ENCODE results near the gene MRAS.
A peak's percentile ranks its signal among the peaks of the same experiment; 100 is the strongest.

Gene MRAS

GRCh38 chr3:138384531-138384930, 36.2 kb downstream of the MRAS start:
- TF ChIP-seq, protein P1, sequence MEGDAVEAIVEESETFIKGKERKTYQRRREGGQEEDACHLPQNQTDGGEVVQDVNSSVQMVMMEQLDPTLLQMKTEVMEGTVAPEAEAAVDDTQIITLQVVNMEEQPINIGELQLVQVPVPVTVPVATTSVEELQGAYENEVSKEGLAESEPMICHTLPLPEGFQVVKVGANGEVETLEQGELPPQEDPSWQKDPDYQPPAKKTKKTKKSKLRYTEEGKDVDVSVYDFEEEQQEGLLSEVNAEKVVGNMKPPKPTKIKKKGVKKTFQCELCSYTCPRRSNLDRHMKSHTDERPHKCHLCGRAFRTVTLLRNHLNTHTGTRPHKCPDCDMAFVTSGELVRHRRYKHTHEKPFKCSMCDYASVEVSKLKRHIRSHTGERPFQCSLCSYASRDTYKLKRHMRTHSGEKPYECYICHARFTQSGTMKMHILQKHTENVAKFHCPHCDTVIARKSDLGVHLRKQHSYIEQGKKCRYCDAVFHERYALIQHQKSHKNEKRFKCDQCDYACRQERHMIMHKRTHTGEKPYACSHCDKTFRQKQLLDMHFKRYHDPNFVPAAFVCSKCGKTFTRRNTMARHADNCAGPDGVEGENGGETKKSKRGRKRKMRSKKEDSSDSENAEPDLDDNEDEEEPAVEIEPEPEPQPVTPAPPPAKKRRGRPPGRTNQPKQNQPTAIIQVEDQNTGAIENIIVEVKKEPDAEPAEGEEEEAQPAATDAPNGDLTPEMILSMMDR (IDR thresholded peaks at IDR 0.05; ENCODE audit: low read depth, low read length) = no peak
- DNase-seq (ENCODE audit: low read depth in 2 of 2) = no peak
- H3K4me3 ChIP-seq (replicated peaks in 1 of 2; ENCODE audit: low read depth in 2 of 2, low read length in 2 of 2) = no peak overlapping the region

- TF ChIP-seq, protein P1 (IDR thresholded peaks at IDR 0.05; ENCODE audit: low read depth, low read length) = no peak
- no peak for DNase-seq (ENCODE audit: low read depth in 2 of 2)
- no peak overlapping the region for H3K4me3 ChIP-seq (replicated peaks in 1 of 2; ENCODE audit: low read depth in 2 of 2, low read length in 2 of 2)
These were observed 36.6 kb downstream of the MRAS start for GRCh38 chr3:138384976-138385375.

- TF ChIP-seq, protein P1 (IDR thresholded peaks at IDR 0.05; ENCODE audit: low read depth, low read length) = no peak
- DNase-seq (ENCODE audit: low read depth in 2 of 2) = peak in 1 of 2 donors; percentile 34
- H3K4me3 ChIP-seq (replicated peaks in 1 of 2; ENCODE audit: low read depth in 2 of 2, low read length in 2 of 2) = no peak overlapping the region
These were observed 40.8 kb downstream of the MRAS start for GRCh38 chr3:138389144-138389601.

GRCh38 chr3:138389841-138390581, 41.6 kb downstream of the MRAS start:
- H3K4me3 ChIP-seq (replicated peaks in 1 of 2; ENCODE audit: low read depth in 2 of 2, low read length in 2 of 2) = no peak overlapping the region
- peak; percentile 91 to 94 for DNase-seq (ENCODE audit: low read depth in 2 of 2)
- TF ChIP-seq, protein P1 (IDR thresholded peaks at IDR 0.05; ENCODE audit: low read depth, low read length) = no peak

- DNase-seq (ENCODE audit: low read depth in 2 of 2) = no peak
- no peak overlapping the region for H3K4me3 ChIP-seq (replicated peaks in 1 of 2; ENCODE audit: low read depth in 2 of 2, low read length in 2 of 2)
- TF ChIP-seq, protein P1 (IDR thresholded peaks at IDR 0.05; ENCODE audit: low read depth, low read length) = no peak
These were observed 42.2 kb downstream of the MRAS start for GRCh38 chr3:138390582-138390932.

- DNase-seq (ENCODE audit: low read depth in 2 of 2) = no peak
- H3K4me3 ChIP-seq (replicated peaks in 1 of 2; ENCODE audit: low read depth in 2 of 2, low read length in 2 of 2) = no peak overlapping the region
- TF ChIP-seq, protein P1 (IDR thresholded peaks at IDR 0.05; ENCODE audit: low read depth, low read length) = no peak
These were observed 45.8 kb downstream of the MRAS start for GRCh38 chr3:138394156-138394555.

GRCh38 chr3:138394686-138395085, 46.3 kb downstream of the MRAS start:
- DNase-seq (ENCODE audit: low read depth in 2 of 2) = no peak
- H3K4me3 ChIP-seq (replicated peaks in 1 of 2; ENCODE audit: low read depth in 2 of 2, low read length in 2 of 2) = no peak overlapping the region
- TF ChIP-seq, protein P1 (IDR thresholded peaks at IDR 0.05; ENCODE audit: low read depth, low read length) = no peak

Data from cardiac fibroblast (primary cell).